ENCODE data around the gene EMCN.
"Not testable (repeated sequence)": the region's sequence is repeated elsewhere in the genome, so short reads cannot be mapped to it uniquely, and the experiment has no call there.

Gene EMCN

GRCh38 chr4:100492129-100492528, 25.7 kb downstream of the EMCN start:
- no peak for DNase-seq (ENCODE audit: low read depth)

GRCh38 chr4:100489305-100489704, 28.5 kb downstream of the EMCN start:
- DNase-seq (ENCODE audit: low read depth): no peak

GRCh38 chr4:100486496-100486895, 31.3 kb downstream of the EMCN start:
- DNase-seq (ENCODE audit: low read depth): no peak

GRCh38 chr4:100483796-100484195, 34.0 kb downstream of the EMCN start:
- DNase-seq (ENCODE audit: low read depth): no peak

GRCh38 chr4:100479971-100480370, 37.9 kb downstream of the EMCN start:
- DNase-seq (ENCODE audit: low read depth): no peak

GRCh38 chr4:100469555-100469954, 48.3 kb downstream of the EMCN start:
- no peak for DNase-seq (ENCODE audit: low read depth)

GRCh38 chr4:100466501-100466900, 51.3 kb downstream of the EMCN start:
- DNase-seq (ENCODE audit: low read depth): no peak

GRCh38 chr4:100461807-100462605, 55.8 kb downstream of the EMCN start:
- no peak for DNase-seq (ENCODE audit: low read depth)

- DNase-seq (ENCODE audit: low read depth): no peak
Observed at GRCh38 chr4:100450449-100450848, 67.4 kb downstream of the EMCN start.

- no peak for DNase-seq (ENCODE audit: low read depth)
Observed at GRCh38 chr4:100431416-100431815, 86.4 kb downstream of the EMCN start.

GRCh38 chr4:100430451-100430850, 87.4 kb downstream of the EMCN start:
- no peak for DNase-seq (ENCODE audit: low read depth)

- DNase-seq (ENCODE audit: low read depth): no peak
Observed at GRCh38 chr4:100429616-100430015, 88.2 kb downstream of the EMCN start.

- DNase-seq (ENCODE audit: low read depth): no peak
Observed at GRCh38 chr4:100428051-100428450, 89.8 kb downstream of the EMCN start.

- no peak for DNase-seq (ENCODE audit: low read depth)
Observed at GRCh38 chr4:100424376-100424775, 93.4 kb downstream of the EMCN start.

GRCh38 chr4:100422894-100423293, 94.9 kb downstream of the EMCN start:
- no peak for DNase-seq (ENCODE audit: low read depth)

GRCh38 chr4:100421361-100421978, 96.4 kb downstream of the EMCN start:
- DNase-seq (ENCODE audit: low read depth): no peak

GRCh38 chr4:100420571-100420970, 97.3 kb downstream of the EMCN start:
- no peak for DNase-seq (ENCODE audit: low read depth)

GRCh38 chr4:100417565-100417964, 100.3 kb downstream of the EMCN start:
- DNase-seq (ENCODE audit: low read depth): no peak

- DNase-seq (ENCODE audit: low read depth): no peak
Observed at GRCh38 chr4:100414016-100414790, 103.6 kb downstream of the EMCN start.

- no peak for DNase-seq (ENCODE audit: low read depth)
Observed at GRCh38 chr4:100391863-100392262, 126.0 kb downstream of the EMCN start.

- no peak for DNase-seq (ENCODE audit: low read depth)
Observed at GRCh38 chr4:100391086-100391485, 126.7 kb downstream of the EMCN start.

- DNase-seq (ENCODE audit: low read depth): no peak
Observed at GRCh38 chr4:100386270-100386669, 131.6 kb downstream of the EMCN start.

- DNase-seq (ENCODE audit: low read depth): not testable (repeated sequence)
Observed at GRCh38 chr4:100380401-100380800, 137.4 kb downstream of the EMCN start.
